Ammon's horn (tissue), 1 donor: Measurements from ENCODE around the gene ITM2C.
A peak's percentile ranks its signal among the peaks of the same experiment; 100 is the strongest.

Experiments
- DNase-seq: peaks from one replicate; pipeline ENCODE4 v3.0.0-alpha.2; 2016; ENCODE audit warnings: low spot score

ITM2C gene

GRCh38 chr2:230873661-230874401 is 9.1 kb downstream of the ITM2C start:
- DNase-seq, result no peak

DNA sequence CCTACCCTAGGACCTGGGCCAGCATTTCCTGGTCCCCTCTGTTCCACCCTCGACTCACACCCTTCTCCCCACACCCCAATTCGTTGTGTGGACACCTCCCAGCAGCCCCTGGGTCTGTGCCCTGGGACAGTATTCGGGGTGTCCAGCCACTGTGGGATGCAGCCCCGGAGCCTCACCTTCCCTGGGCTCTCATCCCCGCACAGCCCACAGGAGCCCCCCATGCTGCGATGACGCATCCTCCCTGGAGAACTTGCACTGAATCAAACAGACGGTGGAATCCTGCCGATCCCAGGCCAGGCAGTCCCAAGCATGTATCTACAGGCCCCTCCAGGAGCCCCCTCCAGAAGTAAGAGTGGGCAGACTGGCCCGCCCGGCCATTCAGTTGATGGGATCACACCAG is 9.7 kb downstream of the ITM2C start:
- no peak for DNase-seq

DNA sequence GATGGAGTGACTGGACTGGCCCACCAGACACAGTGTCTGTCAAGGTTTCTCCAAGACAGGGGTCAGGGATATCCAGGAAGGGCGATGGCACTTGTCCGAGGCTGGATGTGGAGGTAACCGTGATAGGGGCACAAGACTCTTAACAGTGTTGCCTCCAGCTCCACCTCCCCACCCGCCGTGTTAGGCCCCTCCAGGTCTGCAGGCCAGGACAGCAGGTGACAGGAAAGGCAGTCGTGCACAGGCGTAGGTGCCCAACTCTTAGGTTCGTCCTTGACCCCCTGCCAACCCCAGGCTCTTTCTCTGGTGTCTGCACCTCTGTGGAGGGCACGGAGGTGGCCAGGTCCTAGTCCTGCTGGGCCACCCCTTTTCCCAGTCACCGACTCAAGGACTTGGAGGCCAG is 10.1 kb downstream of the ITM2C start:
- no peak for DNase-seq

GRCh38 chr2:230875347-230876315 is 10.9 kb downstream of the ITM2C start:
- DNase-seq, result no peak

DNA sequence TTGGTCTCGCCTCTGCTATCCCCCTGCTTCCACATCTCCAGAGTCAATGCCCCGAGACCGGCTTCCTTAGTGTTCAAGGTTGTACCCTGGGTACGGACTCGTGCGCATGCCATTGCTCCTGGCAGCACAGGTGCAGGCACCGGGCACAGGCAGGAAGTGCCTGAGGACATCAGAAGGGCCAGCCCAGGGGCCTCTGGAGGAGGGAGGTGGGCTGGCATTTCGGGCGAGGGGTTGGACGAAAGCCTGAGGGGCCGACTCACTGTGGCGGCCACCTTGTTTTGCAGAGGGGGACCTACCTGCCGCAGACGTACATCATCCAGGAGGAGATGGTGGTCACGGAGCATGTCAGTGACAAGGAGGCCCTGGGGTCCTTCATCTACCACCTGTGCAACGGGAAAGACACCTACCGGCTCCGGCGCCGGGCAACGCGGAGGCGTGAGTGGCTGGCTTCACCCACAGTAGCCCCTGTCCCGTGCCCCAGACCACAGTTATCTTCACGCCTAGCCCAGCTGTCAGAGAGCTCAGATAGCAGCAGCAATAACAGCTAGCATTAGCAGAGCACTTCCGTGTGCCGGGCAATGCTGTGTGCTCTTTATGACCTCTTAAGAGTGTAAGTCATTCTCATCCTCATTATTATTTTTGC is 12.5 kb downstream of the ITM2C start:
- DNase-seq, result no peak

GRCh38 chr2:230877759-230878598 is 13.2 kb downstream of the ITM2C start:
- no peak for DNase-seq

DNA sequence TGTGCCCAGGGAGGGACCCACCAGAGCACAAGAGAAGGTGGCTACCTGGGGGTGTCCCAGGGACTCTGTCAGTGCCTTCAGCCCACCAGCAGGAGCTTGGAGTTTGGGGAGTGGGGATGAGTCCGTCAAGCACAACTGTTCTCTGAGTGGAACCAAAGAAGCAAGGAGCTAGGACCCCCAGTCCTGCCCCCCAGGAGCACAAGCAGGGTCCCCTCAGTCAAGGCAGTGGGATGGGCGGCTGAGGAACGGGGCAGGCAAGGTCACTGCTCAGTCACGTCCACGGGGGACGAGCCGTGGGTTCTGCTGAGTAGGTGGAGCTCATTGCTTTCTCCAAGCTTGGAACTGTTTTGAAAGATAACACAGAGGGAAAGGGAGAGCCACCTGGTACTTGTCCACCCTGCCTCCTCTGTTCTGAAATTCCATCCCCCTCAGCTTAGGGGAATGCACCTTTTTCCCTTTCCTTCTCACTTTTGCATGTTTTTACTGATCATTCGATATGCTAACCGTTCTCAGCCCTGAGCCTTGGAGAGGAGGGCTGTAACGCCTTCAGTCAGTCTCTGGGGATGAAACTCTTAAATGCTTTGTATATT is 14.0 kb downstream of the ITM2C start:
- no peak for DNase-seq

- DNase-seq, result no peak
Observed at GRCh38 chr2:230879271-230879882, 14.6 kb downstream of the ITM2C start.

- DNase-seq, result no peak
Observed at GRCh38 chr2:230879891-230880290, 15.1 kb downstream of the ITM2C start.

- no peak for DNase-seq
Observed at GRCh38 chr2:230881840-230882239, 17.1 kb downstream of the ITM2C start.

DNA sequence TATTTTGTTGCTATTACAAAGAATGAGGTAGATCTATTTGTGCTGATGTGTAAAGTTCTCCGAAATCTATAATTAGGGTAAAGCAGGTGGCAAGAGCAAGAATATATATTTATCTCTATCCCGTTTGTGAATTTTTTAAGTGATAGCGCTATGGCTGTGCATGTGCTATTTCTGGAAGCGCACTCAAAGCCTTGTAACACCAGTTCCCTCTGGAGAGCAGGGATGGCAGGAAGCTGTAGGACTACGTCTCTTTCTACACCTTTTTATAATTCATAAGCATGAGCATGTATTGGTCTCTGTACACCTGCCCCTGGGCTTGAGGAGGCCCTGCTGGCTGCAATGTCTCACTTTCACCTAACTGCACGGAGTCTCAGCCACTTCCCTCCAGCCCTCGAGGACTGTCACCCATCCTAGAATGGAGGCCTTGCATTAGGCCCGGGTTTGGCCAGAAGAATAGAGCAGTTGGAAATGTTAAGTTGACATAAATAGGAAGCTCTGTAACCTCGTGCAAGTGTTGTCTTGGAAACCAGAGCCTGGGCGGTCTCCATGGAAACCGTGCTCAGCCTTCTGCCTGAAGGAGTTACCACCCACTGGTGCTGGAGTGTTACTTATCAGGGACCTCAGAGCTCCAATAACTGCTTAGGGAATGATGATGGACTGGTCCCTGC is 20.9 kb downstream of the ITM2C start:
- peak; percentile 91 for DNase-seq

DNA sequence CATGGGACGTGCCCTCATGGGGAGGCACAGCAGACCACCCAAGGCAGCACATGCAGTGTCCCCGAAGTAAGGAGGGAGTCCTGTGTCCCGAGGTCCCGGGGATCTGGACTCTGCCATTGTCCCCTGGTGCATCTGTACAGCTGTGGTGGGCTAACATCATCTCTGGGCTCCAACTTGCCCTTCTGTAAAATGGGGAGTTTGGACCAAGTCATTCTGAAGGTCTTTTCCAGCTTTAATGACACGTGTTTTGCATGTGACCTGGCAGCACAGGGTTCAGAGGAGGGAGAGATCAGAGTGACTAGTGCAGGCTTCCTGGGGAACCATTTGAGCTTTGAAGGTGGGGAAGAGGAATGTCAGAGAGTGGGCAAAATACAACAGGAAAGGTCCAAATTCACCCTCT is 21.5 kb downstream of the ITM2C start:
- DNase-seq, result no peak

- DNase-seq, result no peak
Observed at GRCh38 chr2:230886671-230887071, 21.9 kb downstream of the ITM2C start.

- DNase-seq, result no peak
Observed at GRCh38 chr2:230887342-230887741, 22.6 kb downstream of the ITM2C start.

- no peak for DNase-seq
Observed at GRCh38 chr2:230888824-230889400, 24.2 kb downstream of the ITM2C start.

DNA sequence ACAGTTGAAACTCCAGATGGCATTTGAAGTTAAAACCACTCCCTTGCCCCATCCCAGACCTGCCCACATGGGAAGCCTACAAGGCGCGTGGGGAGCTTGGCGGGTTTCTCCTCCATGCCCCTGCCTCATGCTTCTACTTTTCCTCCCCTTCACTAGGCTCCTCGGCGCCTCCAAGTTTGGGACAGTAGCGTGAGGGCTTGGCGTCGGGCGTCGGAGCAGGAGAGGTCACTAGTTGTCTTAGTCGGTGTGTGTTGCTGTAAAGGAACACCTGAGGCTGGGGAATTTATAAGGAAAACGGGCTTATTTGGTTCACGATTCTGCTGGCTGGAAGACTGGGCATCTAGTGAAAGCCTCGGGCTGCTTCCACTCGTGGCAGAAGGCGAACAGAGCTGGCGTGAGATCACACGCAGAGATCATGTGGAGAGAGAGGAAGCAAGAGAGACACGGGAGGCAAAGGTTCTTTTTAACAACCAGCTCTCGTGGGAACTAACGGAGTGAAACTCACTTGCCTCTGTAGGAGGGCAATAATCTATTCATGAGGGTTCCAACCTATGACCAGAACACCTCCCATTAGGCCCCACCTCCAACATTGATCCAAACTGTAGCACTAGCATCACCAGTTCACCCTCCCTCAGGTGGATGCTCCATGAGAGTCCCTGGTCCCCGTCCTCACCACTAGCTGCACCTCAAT is 25.3 kb downstream of the ITM2C start:
- no peak for DNase-seq

DNA sequence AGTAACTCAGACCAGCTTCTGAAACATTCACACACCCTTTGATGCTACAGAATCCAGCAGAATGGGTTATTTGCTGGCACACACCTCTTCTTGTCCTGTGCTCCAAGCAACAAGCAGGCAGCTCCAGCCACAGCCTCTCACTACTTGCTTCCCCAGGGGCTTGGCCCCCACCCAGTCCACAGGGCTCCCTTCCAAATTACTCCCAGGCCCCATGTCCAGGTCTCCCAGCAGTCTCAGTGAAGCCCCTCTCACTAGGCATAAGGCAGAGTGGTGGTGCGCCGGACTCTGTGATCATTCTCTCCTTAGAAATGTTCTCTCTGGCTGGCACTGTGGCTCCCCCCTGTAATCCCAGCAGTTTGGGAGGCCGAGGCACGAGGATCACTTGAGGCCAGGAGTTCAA is 25.9 kb downstream of the ITM2C start:
- peak; percentile 35 for DNase-seq

- DNase-seq, result no peak
Observed at GRCh38 chr2:230891064-230891463, 26.3 kb downstream of the ITM2C start.

- DNase-seq, result no peak
Observed at GRCh38 chr2:230891509-230891908, 26.8 kb downstream of the ITM2C start.
